ENCODE results near the gene EGFL7. TPM values are rescaled to one million over a fixed set of nuclear protein-coding genes. Genes with fewer than 3 reads are reported as not detected.

The EGFL7 gene
- total RNA-seq, 1 experiment from 2014 or later = 38.0 TPM

DNA sequence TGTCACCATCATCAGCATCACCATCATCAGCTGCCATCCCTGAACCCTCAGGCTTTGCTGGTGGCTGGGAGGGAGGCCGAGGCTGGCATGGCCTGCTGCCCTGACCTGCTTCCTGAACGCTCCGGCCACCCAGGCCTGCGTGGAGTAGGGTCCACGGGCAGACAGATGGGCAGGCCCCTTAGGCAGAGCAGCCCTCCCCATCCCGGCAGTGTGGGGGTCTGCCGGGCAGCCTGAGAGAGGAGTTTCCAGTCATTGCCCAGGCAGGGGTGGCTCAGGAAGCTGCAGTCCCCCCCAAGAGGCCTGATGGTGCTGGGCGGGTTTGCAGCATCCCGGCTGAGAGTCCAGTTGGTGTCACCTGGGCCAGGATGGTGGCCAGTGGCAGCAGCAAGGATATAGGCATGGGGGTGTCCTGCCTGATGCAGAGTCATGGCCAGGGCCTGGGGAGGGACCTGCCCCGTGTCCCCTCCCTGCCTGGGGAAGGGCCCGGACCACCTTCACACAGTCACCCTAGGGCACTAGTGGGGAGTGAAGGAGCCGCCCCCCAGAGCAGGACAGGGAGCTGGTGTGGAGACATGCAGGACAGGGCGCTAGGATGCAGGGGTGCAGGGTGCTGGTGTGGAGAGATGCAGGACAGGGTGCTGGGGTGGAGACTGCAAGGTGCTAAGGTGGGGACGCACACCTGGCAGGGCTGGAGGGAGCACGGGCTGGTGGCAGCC lies 7.7 kb upstream of the EGFL7 start:
- no peaks in the 10 kb centered on the region for H3K79me2 ChIP-seq (ENCODE audit: insufficient read depth, low read length)
- H4K8ac ChIP-seq (replicated peaks; ENCODE audit: insufficient read length, low read depth, low read length) = no peak overlapping the region
- no peaks in the 10 kb centered on the region for H3K9me3 Mint-ChIP-seq
- no peak for DNase-seq
- H3K4me1 ChIP-seq (ENCODE audit: insufficient read depth, low read length) = no peaks in the 10 kb centered on the region
- no peak overlapping the region for H4K5ac ChIP-seq (ENCODE audit: insufficient read length, low read depth, low read length)
- no peak overlapping the region for H4K91ac ChIP-seq (ENCODE audit: insufficient read length, low read depth, low read length)
- H3K27me3 Mint-ChIP-seq (ENCODE audit: low read depth) = 0 out of 2 replicates have a peak, but pooled peaks cover 3% of the 10 kb centered on the region
- H3K9ac ChIP-seq (ENCODE audit: extremely low read depth, insufficient read length, low read length) = no peak overlapping the region
- 0 out of 2 replicates have a peak overlapping the region, but pooled peaks have one; percentile 61 for H3K14ac ChIP-seq (ENCODE audit: insufficient read depth, low read length)
- no peak overlapping the region for H3K23ac ChIP-seq (ENCODE audit: insufficient read length, low read depth, low read length)
- H3K4me1 Mint-ChIP-seq = peaks cover 0 to 2% of the 10 kb centered on the region in 2 experiments; a peak in 1 of 4 replicates
- H3K9me3 ChIP-seq (ENCODE audit: control insufficient read depth, low read depth, low read length) = no peaks in the 10 kb centered on the region
- no peak overlapping the region for H3K56ac ChIP-seq (ENCODE audit: insufficient read length, low read depth, low read length)
- H3K27ac Mint-ChIP-seq = no peak overlapping the region
- H3T11ph ChIP-seq (ENCODE audit: low read length) = no peak overlapping the region
- no peak overlapping the region for H2AFZ ChIP-seq (ENCODE audit: low read length)
- H3K4ac ChIP-seq (ENCODE audit: low read depth, low read length) = no peak overlapping the region
- no peak overlapping the region for H3K4me3 Mint-ChIP-seq
- H2BK120ac ChIP-seq (ENCODE audit: low read depth, low read length, poor library complexity, severe bottlenecking) = no peak overlapping the region
- H2AK5ac ChIP-seq (ENCODE audit: insufficient read length, low read length) = no peak overlapping the region
- no peaks in the 10 kb centered on the region for H3K27me3 ChIP-seq (ENCODE audit: insufficient read depth, low read length)
- no peak overlapping the region for H3K4me2 ChIP-seq (ENCODE audit: insufficient read depth, insufficient read length, low read length)
- H3K23me2 ChIP-seq (ENCODE audit: insufficient read length, low read depth, low read length, poor library complexity, severe bottlenecking) = no peaks in the 10 kb centered on the region
- H2BK15ac ChIP-seq (ENCODE audit: low read depth, low read length) = no peak overlapping the region
- no peak overlapping the region for H2BK5ac ChIP-seq (ENCODE audit: insufficient read length, low read length)
- no peaks in the 10 kb centered on the region for H4K20me1 ChIP-seq (ENCODE audit: control insufficient read depth, insufficient read depth, insufficient read length)
- no peak overlapping the region for H2BK20ac ChIP-seq (ENCODE audit: low read depth, low read length, poor library complexity, severe bottlenecking)
- H3K27ac ChIP-seq (ENCODE audit: insufficient read length, low read depth, low read length) = no peak overlapping the region
- H3K36me3 Mint-ChIP-seq (ENCODE audit: insufficient read depth in 1 of 3, low read depth in 3 of 3) = no peaks in the 10 kb centered on the region
- H2BK12ac ChIP-seq (ENCODE audit: insufficient read length, low read depth, low read length) = no peak overlapping the region
- no peaks in the 10 kb centered on the region for H3K79me1 ChIP-seq (ENCODE audit: insufficient read depth, low read depth, low read length, poor library complexity, severe bottlenecking)
- no CpG with 5 or more reads among the region's 15 CpGs for WGBS (ENCODE audit: extremely low coverage, insufficient read length, low lambda C conversion rate)
- TF ChIP-seq, protein P1, sequence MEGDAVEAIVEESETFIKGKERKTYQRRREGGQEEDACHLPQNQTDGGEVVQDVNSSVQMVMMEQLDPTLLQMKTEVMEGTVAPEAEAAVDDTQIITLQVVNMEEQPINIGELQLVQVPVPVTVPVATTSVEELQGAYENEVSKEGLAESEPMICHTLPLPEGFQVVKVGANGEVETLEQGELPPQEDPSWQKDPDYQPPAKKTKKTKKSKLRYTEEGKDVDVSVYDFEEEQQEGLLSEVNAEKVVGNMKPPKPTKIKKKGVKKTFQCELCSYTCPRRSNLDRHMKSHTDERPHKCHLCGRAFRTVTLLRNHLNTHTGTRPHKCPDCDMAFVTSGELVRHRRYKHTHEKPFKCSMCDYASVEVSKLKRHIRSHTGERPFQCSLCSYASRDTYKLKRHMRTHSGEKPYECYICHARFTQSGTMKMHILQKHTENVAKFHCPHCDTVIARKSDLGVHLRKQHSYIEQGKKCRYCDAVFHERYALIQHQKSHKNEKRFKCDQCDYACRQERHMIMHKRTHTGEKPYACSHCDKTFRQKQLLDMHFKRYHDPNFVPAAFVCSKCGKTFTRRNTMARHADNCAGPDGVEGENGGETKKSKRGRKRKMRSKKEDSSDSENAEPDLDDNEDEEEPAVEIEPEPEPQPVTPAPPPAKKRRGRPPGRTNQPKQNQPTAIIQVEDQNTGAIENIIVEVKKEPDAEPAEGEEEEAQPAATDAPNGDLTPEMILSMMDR (conservative IDR thresholded peaks at IDR 0.05) = no peak
- no peak overlapping the region for H3K18ac ChIP-seq (ENCODE audit: insufficient read length, low read depth, low read length)

All from H9 (cell line).